HG03354 (cell line): ENCODE measurements around the gene ZDHHC6.
"Not testable (repeated sequence)": the region's sequence is repeated elsewhere in the genome, so short reads cannot be mapped to it uniquely, and the experiment has no call there.

Source experiments
- ATAC-seq: cut with Tn5 transposase; IDR thresholded peaks from one replicate; pipeline ENCODE4 v1.9.1; 2021; ENCODE audit warnings: mild to moderate bottlenecking; ENCODE audit not compliant: unreplicated experiment, poor library complexity, severe bottlenecking

The ZDHHC6 gene

GRCh38 chr10:112446855-112447619 lies at the start of gene ZDHHC6, which contains the start of gene VTI1A:
ZDHHC6 (minus strand) TSS chr10:112446914; CDS start chr10:112445436, 1,478 bp downstream.
VTI1A (plus strand) TSS chr10:112447215; CDS start chr10:112447374, 159 bp downstream.
- peak; percentile 95 for ATAC-seq

GRCh38 chr10:112492736-112493135 lies 46.0 kb upstream of the ZDHHC6 start:
- no peak for ATAC-seq

GRCh38 chr10:112491144-112491543 lies 44.4 kb upstream of the ZDHHC6 start:
- no peak for ATAC-seq

- no peak for ATAC-seq
These were observed 43.8 kb upstream of the ZDHHC6 start for GRCh38 chr10:112490545-112490944.

- ATAC-seq = no peak
These were observed 41.2 kb upstream of the ZDHHC6 start for GRCh38 chr10:112487964-112488363.

GRCh38 chr10:112484399-112484798 lies 37.7 kb upstream of the ZDHHC6 start:
- ATAC-seq = no peak

GRCh38 chr10:112481602-112482001 lies 34.9 kb upstream of the ZDHHC6 start:
- ATAC-seq = no peak

- no peak for ATAC-seq
These were observed 29.0 kb upstream of the ZDHHC6 start for GRCh38 chr10:112475575-112476218.

GRCh38 chr10:112471878-112472487 lies 25.3 kb upstream of the ZDHHC6 start:
- ATAC-seq = peak; percentile 82

GRCh38 chr10:112467541-112468075 lies 20.9 kb upstream of the ZDHHC6 start:
- ATAC-seq = no peak

- no peak for ATAC-seq
These were observed 20.1 kb upstream of the ZDHHC6 start for GRCh38 chr10:112466802-112467201.

GRCh38 chr10:112465299-112465883 lies 18.7 kb upstream of the ZDHHC6 start:
- no peak for ATAC-seq

GRCh38 chr10:112464074-112464473 lies 17.4 kb upstream of the ZDHHC6 start:
- ATAC-seq = not testable (repeated sequence)

GRCh38 chr10:112461029-112461887 lies 14.5 kb upstream of the ZDHHC6 start:
- no peak for ATAC-seq

GRCh38 chr10:112460366-112460765 lies 13.7 kb upstream of the ZDHHC6 start:
- no peak for ATAC-seq

GRCh38 chr10:112456533-112456932 lies 9.8 kb upstream of the ZDHHC6 start:
- ATAC-seq = no peak

GRCh38 chr10:112454910-112455779 lies 8.4 kb upstream of the ZDHHC6 start:
- ATAC-seq = no peak

- ATAC-seq = no peak
These were observed 2.2 kb upstream of the ZDHHC6 start for GRCh38 chr10:112448888-112449287.
